A673 (cell line): ENCODE data around the gene WFDC11. TPM values are rescaled to one million over a fixed set of nuclear protein-coding genes. Genes with fewer than 3 reads are reported as not detected.

ENCODE experiments used
- BruUV-seq: library from RNA; stranded (reverse); fragments of 400-500 nt; replicated peaks from 2 replicates; lab custom pipeline; 2021; lab: Mats Ljungman, UMichigan
- CTCF ChIA-PET: fragments of 300-600 bp; sonication (Branson Sonifier 250); formaldehyde crosslinking; loops from one replicate; lab custom pipeline; 2022; ENCODE audit warnings: antibody characterized with exemption; lab: Charles Lee
- POLR2A ChIA-PET: fragments of 300-600 bp; sonication (Branson Sonifier 250); formaldehyde crosslinking; loops from one replicate; lab custom pipeline; 2022; ENCODE audit warnings: antibody characterized with exemption; ENCODE audit not compliant: low non-redundant PET; lab: Charles Lee
- DNase-seq: peaks from one replicate; pipeline ENCODE4 v3.0.0-alpha.2; 2015; ENCODE audit warnings: low spot score
- H3K27ac ChIP-seq: fragments of 200-600 bp; sonication (generic); 2 replicates; pipeline ENCODE4 v1.5.1; 2016; ENCODE audit warnings: mixed run types, low read depth, mild to moderate bottlenecking, mixed read lengths, antibody characterized with exemption, low read length; ENCODE audit not compliant: poor library complexity, severe bottlenecking
- H3K27me3 ChIP-seq: fragments of 200-600 bp; sonication (generic); replicated peaks from 2 replicates; pipeline ENCODE4 v1.6.1; 2017; ENCODE audit warnings: mixed run types, low read depth, mild to moderate bottlenecking, mixed read lengths, antibody characterized with exemption, low read length; ENCODE audit not compliant: insufficient read depth, poor library complexity
- H3K36me3 ChIP-seq: fragments of 200-600 bp; sonication (generic); 2 replicates; pipeline ENCODE4 v1.6.1; 2016; ENCODE audit warnings: mixed run types, mild to moderate bottlenecking, mixed read lengths, antibody characterized with exemption, low read length; ENCODE audit not compliant: insufficient read depth, poor library complexity, severe bottlenecking
- H3K4me1 ChIP-seq: fragments of 200-600 bp; sonication (generic); 2 replicates; pipeline ENCODE4 v1.6.1; 2017; ENCODE audit warnings: mixed run types, mild to moderate bottlenecking, mixed read lengths, antibody characterized with exemption, low read length; ENCODE audit not compliant: insufficient read depth, poor library complexity, severe bottlenecking
- H3K4me3 ChIP-seq: fragments of 200-600 bp; sonication (generic); 2 replicates; pipeline ENCODE4 v1.5.1; 2016; ENCODE audit warnings: low read depth, mixed run types, mild to moderate bottlenecking, mixed read lengths, low read length; ENCODE audit not compliant: poor library complexity, severe bottlenecking
- H3K9me3 ChIP-seq: fragments of 200-600 bp; sonication (generic); 2 replicates; pipeline ENCODE4 v1.6.1; 2016; ENCODE audit warnings: mixed run types, low read depth, mild to moderate bottlenecking, mixed read lengths, antibody characterized with exemption, low read length; ENCODE audit not compliant: poor library complexity, severe bottlenecking
- EZH2 ChIP-seq: fragments of 200-600 bp; sonication (generic); IDR thresholded peaks from 2 replicates; pipeline ENCODE4 v1.6.1; 2017; ENCODE audit warnings: borderline replicate concordance, low read depth, mild to moderate bottlenecking, mixed read lengths, antibody characterized with exemption, low read length; ENCODE audit not compliant: poor library complexity, severe bottlenecking
- intact Hi-C: fragments of 100-400 bp; cut with micrococcal nuclease; formaldehyde crosslinking; loops from one replicate; pipeline ENCODE4 v1.10.0; 2022; ENCODE audit not compliant: unreplicated experiment
- microRNA-seq: library from miRNA; unstranded; fragments of <30 nt; microRNA quantifications from one replicate; pipeline ENCODE4 v1.2.0, GENCODE V29; 2021
- total RNA-seq: library from RNA; stranded (reverse); gene quantifications from 2 replicates; pipeline ENCODE4 v1.2.3, GENCODE V29; 2021
- TF ChIP-seq, protein P1 (sequence below): fragments of 300-800, 200-600 bp; sonication (generic); conservative IDR thresholded peaks from 2 replicates; pipeline ENCODE4 v1.5.1; 2017; ENCODE audit warnings: low read depth, mild to moderate bottlenecking, antibody characterized with exemption, low read length, moderate library complexity, mixed read lengths

The WFDC11 gene
- total RNA-seq, 1 experiment from 2014 or later: not detected

GRCh38 chr20:45611054-45611453, 59.0 kb downstream of the WFDC11 start:
- DNase-seq: peak; percentile 55
- TF ChIP-seq, protein P1, sequence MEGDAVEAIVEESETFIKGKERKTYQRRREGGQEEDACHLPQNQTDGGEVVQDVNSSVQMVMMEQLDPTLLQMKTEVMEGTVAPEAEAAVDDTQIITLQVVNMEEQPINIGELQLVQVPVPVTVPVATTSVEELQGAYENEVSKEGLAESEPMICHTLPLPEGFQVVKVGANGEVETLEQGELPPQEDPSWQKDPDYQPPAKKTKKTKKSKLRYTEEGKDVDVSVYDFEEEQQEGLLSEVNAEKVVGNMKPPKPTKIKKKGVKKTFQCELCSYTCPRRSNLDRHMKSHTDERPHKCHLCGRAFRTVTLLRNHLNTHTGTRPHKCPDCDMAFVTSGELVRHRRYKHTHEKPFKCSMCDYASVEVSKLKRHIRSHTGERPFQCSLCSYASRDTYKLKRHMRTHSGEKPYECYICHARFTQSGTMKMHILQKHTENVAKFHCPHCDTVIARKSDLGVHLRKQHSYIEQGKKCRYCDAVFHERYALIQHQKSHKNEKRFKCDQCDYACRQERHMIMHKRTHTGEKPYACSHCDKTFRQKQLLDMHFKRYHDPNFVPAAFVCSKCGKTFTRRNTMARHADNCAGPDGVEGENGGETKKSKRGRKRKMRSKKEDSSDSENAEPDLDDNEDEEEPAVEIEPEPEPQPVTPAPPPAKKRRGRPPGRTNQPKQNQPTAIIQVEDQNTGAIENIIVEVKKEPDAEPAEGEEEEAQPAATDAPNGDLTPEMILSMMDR: no peak
- no peak for TF ChIP-seq EZH2
- intact Hi-C loops: no loop called here
- Histone ChIP-seq H3K4me1 (no peaks in the 10 kb centered on the region), H3K4me3 (no peak overlapping the region), H3K9me3 (no peaks in the 10 kb centered on the region), H3K27ac (no peak overlapping the region), H3K36me3 (no peaks in the 10 kb centered on the region), H3K27me3 (no peaks in the 10 kb centered on the region)
- ChIA-PET POLR2A (no interaction called here), CTCF (no interaction called here)
- BruUV-seq: no TSS peak

DNA sequence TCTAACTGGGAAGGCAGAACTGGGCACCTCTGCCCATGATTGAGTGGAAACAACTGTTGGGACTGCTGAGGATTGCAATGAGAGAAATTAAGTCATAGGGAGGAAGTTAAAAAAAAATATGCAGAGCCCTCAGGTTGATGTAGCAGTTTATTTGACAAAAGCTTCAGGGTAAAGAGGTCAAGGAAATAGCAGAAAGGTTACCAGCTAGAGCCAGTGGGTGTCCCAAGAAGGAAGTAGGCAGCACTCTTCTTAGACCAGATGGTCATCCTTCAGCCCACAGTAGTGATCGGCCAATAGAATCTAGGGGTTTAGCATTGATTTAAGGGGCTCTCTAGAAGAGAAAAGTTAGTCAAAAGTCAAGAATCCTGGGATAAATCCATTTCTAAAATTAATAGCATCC, 62.2 kb downstream of the WFDC11 start:
- TF ChIP-seq, protein P1: no peak
- TF ChIP-seq EZH2: no peak
- intact Hi-C loops: no loop called here
- no peak overlapping the region for H3K27ac ChIP-seq
- ChIA-PET POLR2A (no interaction called here), CTCF (no interaction called here)
- no peak for DNase-seq
- H3K36me3 ChIP-seq: no peaks in the 10 kb centered on the region
- no peak overlapping the region for H3K4me3 ChIP-seq
- peaks cover 12% of the 10 kb centered on the region for H3K27me3 ChIP-seq
- no peaks in the 10 kb centered on the region for H3K9me3 ChIP-seq
- BruUV-seq: no TSS peak
- H3K4me1 ChIP-seq: no peaks in the 10 kb centered on the region

Small RNA genes lying within 50 kb of the gene (microRNA-seq; reads per million reads assigned to microRNA genes)
- gene MIR3617: not detected

Other genes starting within 250 kb of the WFDC11 start
- not detected in 2 replicates for gene WFDC2, start 200.5 kb downstream of the WFDC11 start, total RNA-seq
- gene SPINT3, start 154.6 kb downstream of the WFDC11 start, total RNA-seq: not detected in 2 replicates
- not detected in 2 replicates for gene WFDC6, start 130.8 kb downstream of the WFDC11 start, total RNA-seq
- not detected in 2 replicates for gene EPPIN, start 122.8 kb downstream of the WFDC11 start, total RNA-seq
- gene WFDC8, start 91.0 kb downstream of the WFDC11 start, total RNA-seq: not detected in 2 replicates
- gene WFDC10A, start 40.5 kb downstream of the WFDC11 start, total RNA-seq: not detected in 2 replicates
- gene WFDC9, start 39.0 kb downstream of the WFDC11 start, total RNA-seq: not detected in 2 replicates
- not detected in 2 replicates for gene WFDC13, start 31.8 kb upstream of the WFDC11 start, total RNA-seq
- not detected in 2 replicates for gene WFDC10B, start 34.8 kb upstream of the WFDC11 start, total RNA-seq
- gene SPINT4, start 52.1 kb upstream of the WFDC11 start, total RNA-seq: not detected in 2 replicates
- 0.63 TPM in 1 of 2 replicates, not detected in the other for gene WFDC3, start 121.6 kb upstream of the WFDC11 start, total RNA-seq
- gene DNTTIP1, start 121.7 kb upstream of the WFDC11 start, total RNA-seq: 44.6 and 45.9 TPM in 2 replicates
- gene UBE2C, start 142.4 kb upstream of the WFDC11 start, total RNA-seq: 241 and 249 TPM in 2 replicates
- not detected in 2 replicates for gene TNNC2, start 157.1 kb upstream of the WFDC11 start, total RNA-seq
- 3.1 and 7.3 TPM in 2 replicates for gene SNX21, start 163.6 kb upstream of the WFDC11 start, total RNA-seq
- 16.9 and 19.8 TPM in 2 replicates for gene ACOT8, start 187.2 kb upstream of the WFDC11 start, total RNA-seq
- gene ZSWIM3, start 187.4 kb upstream of the WFDC11 start, total RNA-seq: 2.6 TPM in 2 replicates
- gene ZSWIM1, start 211.0 kb upstream of the WFDC11 start, total RNA-seq: 13.2 and 14.3 TPM in 2 replicates
- 1.9 and 2.0 TPM in 2 replicates for gene SPATA25, start 217.4 kb upstream of the WFDC11 start, total RNA-seq
- 3.2 and 3.3 TPM in 2 replicates for gene NEURL2, start 221.0 kb upstream of the WFDC11 start, total RNA-seq
- 76.7 and 83.5 TPM in 2 replicates for gene CTSA, start 221.1 kb upstream of the WFDC11 start, total RNA-seq
- 58.3 and 62.8 TPM in 2 replicates for gene PLTP, start 241.9 kb upstream of the WFDC11 start, total RNA-seq